ENCODE data around the gene MAD1L1.

The MAD1L1 gene

DNA sequence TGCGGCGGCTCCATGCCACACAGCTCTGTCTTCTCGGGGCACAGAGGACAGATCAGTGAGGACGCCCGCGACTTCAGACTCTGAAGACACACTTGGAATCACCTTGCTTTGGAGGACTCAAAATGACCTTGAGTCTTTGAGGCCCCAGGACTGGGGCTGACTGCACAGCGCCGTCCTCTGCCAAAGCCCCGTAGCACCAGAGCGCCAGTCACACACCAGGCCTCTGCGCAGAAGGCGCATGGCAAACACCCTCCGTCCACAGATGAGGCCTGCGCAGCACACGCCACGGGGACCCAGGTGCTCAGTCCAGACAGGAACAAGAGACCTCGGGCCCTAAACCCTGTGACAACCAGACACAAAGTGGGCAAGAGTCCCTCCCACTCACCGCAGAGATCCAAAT lies 134.7 kb downstream of the MAD1L1 start:
- H3K27ac ChIP-seq (ENCODE audit: low read depth, low read length): no peak overlapping the region
- H3K9ac ChIP-seq (ENCODE audit: low read length): no peak overlapping the region
- H3K9me3 ChIP-seq (ENCODE audit: insufficient read depth, low read length): no peaks in the 10 kb centered on the region
- no peaks in the 10 kb centered on the region for H3K36me3 ChIP-seq (ENCODE audit: low read length)
- no peak overlapping the region for H3K4me2 ChIP-seq (ENCODE audit: low read depth, low read length, poor library complexity, severe bottlenecking)
- H3K9me2 ChIP-seq (replicated peaks; ENCODE audit: insufficient read depth, low read length): no peaks in the 10 kb centered on the region
- no peak overlapping the region for H3K4me3 ChIP-seq (ENCODE audit: insufficient read depth, low read length, poor library complexity, severe bottlenecking)
- no peaks in the 10 kb centered on the region for H4K20me1 ChIP-seq (ENCODE audit: low read depth, low read length)
- no peaks in the 10 kb centered on the region for H3K79me2 ChIP-seq (ENCODE audit: insufficient read depth, low read length)
- H3F3A ChIP-seq (ENCODE audit: insufficient read depth): no peaks in the 10 kb centered on the region
- H2AFZ ChIP-seq (ENCODE audit: low read depth, low read length, severe bottlenecking): no peak overlapping the region
- no peak for TF ChIP-seq EZH2phosphoT487 (conservative IDR thresholded peaks at IDR 0.05; ENCODE audit: low read length)
- TF ChIP-seq, protein P1, sequence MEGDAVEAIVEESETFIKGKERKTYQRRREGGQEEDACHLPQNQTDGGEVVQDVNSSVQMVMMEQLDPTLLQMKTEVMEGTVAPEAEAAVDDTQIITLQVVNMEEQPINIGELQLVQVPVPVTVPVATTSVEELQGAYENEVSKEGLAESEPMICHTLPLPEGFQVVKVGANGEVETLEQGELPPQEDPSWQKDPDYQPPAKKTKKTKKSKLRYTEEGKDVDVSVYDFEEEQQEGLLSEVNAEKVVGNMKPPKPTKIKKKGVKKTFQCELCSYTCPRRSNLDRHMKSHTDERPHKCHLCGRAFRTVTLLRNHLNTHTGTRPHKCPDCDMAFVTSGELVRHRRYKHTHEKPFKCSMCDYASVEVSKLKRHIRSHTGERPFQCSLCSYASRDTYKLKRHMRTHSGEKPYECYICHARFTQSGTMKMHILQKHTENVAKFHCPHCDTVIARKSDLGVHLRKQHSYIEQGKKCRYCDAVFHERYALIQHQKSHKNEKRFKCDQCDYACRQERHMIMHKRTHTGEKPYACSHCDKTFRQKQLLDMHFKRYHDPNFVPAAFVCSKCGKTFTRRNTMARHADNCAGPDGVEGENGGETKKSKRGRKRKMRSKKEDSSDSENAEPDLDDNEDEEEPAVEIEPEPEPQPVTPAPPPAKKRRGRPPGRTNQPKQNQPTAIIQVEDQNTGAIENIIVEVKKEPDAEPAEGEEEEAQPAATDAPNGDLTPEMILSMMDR (IDR thresholded peaks at IDR 0.05; ENCODE audit: insufficient read depth, low read length, poor library complexity, severe bottlenecking): no peak
- no peaks in the 10 kb centered on the region for H3K27me3 ChIP-seq (ENCODE audit: low read length)

DNA sequence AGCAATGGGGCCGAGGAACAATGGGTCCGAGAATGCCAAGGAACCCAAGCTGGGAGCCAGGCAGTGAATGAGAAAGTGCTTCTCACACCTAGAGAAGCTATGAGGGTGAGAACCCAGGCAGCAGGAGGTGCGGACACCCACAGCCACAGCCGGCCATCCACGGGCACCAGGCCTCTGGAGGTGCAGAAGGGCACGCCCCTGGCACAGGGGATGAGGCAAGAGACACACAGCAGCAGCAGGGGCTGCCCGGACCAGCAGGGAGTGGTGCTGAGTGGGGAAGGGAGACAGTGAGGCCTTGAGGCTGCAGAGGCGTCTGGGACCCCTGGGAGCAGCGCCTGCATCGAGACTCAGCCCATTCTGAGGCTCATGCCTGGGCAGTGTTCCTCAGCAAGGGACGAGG lies 135.3 kb downstream of the MAD1L1 start:
- Histone ChIP-seq H3K79me2 (ENCODE audit: insufficient read depth, low read length) (no peaks in the 10 kb centered on the region), H3K36me3 (ENCODE audit: low read length) (no peaks in the 10 kb centered on the region), H3K4me2 (ENCODE audit: low read depth, low read length, poor library complexity, severe bottlenecking) (no peak overlapping the region), H2AFZ (ENCODE audit: low read depth, low read length, severe bottlenecking) (no peak overlapping the region), H3K27ac (ENCODE audit: low read depth, low read length) (no peak overlapping the region), H3K9ac (ENCODE audit: low read length) (no peak overlapping the region), H3F3A (ENCODE audit: insufficient read depth) (no peaks in the 10 kb centered on the region), H3K9me3 (ENCODE audit: insufficient read depth, low read length) (no peaks in the 10 kb centered on the region), H3K4me3 (ENCODE audit: insufficient read depth, low read length, poor library complexity, severe bottlenecking) (no peak overlapping the region), H4K20me1 (ENCODE audit: low read depth, low read length) (no peaks in the 10 kb centered on the region), H3K9me2 (replicated peaks; ENCODE audit: insufficient read depth, low read length) (no peaks in the 10 kb centered on the region), H3K27me3 (ENCODE audit: low read length) (no peaks in the 10 kb centered on the region)
- no peak for TF ChIP-seq EZH2phosphoT487 (conservative IDR thresholded peaks at IDR 0.05; ENCODE audit: low read length)
- TF ChIP-seq, protein P1 (IDR thresholded peaks at IDR 0.05; ENCODE audit: insufficient read depth, low read length, poor library complexity, severe bottlenecking): no peak

DNA sequence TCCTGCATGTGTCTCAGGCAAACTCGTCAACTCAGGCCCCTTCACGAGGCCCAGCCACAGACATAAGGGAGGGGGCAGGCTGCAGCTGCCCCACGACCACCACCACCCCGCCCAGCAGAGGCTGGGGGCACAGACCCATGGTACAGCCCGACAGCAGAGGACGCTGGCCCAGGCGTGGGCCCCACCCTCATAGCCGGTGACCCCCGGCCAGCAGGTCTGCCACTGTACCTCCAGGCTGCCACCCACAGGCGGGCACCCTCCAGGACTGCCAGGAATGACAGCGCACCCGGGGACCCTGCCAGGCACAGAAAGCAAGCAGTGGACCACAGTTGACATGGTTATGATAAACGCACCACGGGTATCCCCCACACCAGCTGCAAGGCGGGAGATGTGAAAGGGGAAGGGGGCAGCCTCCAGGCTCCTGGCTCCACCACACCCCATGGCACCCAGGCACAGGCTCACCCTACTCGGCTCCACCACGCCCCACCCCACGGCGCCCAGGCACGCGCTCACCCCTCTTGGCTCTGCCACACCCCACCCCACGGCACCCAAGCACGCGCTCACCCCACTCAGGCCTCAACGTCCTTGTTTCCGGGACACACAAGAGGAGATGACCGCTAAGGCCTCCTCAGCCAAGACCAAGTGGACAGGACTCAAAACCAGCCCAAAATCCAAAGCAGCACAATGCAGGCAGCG lies 135.9 kb downstream of the MAD1L1 start:
- Histone ChIP-seq H3K27ac (ENCODE audit: low read depth, low read length) (no peak overlapping the region), H3K4me3 (ENCODE audit: insufficient read depth, low read length, poor library complexity, severe bottlenecking) (no peak overlapping the region), H3K36me3 (ENCODE audit: low read length) (no peaks in the 10 kb centered on the region), H4K20me1 (ENCODE audit: low read depth, low read length) (no peaks in the 10 kb centered on the region), H3K4me2 (ENCODE audit: low read depth, low read length, poor library complexity, severe bottlenecking) (no peak overlapping the region), H3K9me2 (replicated peaks; ENCODE audit: insufficient read depth, low read length) (no peaks in the 10 kb centered on the region), H3F3A (ENCODE audit: insufficient read depth) (no peaks in the 10 kb centered on the region), H3K79me2 (ENCODE audit: insufficient read depth, low read length) (no peaks in the 10 kb centered on the region), H3K9me3 (ENCODE audit: insufficient read depth, low read length) (no peaks in the 10 kb centered on the region), H2AFZ (ENCODE audit: low read depth, low read length, severe bottlenecking) (no peak overlapping the region), H3K9ac (ENCODE audit: low read length) (no peak overlapping the region), H3K27me3 (ENCODE audit: low read length) (no peaks in the 10 kb centered on the region)
- no peak for TF ChIP-seq EZH2phosphoT487 (conservative IDR thresholded peaks at IDR 0.05; ENCODE audit: low read length)
- TF ChIP-seq, protein P1 (IDR thresholded peaks at IDR 0.05; ENCODE audit: insufficient read depth, low read length, poor library complexity, severe bottlenecking): no peak
